Measurements from ENCODE around the gene TBC1D17.

DNA sequence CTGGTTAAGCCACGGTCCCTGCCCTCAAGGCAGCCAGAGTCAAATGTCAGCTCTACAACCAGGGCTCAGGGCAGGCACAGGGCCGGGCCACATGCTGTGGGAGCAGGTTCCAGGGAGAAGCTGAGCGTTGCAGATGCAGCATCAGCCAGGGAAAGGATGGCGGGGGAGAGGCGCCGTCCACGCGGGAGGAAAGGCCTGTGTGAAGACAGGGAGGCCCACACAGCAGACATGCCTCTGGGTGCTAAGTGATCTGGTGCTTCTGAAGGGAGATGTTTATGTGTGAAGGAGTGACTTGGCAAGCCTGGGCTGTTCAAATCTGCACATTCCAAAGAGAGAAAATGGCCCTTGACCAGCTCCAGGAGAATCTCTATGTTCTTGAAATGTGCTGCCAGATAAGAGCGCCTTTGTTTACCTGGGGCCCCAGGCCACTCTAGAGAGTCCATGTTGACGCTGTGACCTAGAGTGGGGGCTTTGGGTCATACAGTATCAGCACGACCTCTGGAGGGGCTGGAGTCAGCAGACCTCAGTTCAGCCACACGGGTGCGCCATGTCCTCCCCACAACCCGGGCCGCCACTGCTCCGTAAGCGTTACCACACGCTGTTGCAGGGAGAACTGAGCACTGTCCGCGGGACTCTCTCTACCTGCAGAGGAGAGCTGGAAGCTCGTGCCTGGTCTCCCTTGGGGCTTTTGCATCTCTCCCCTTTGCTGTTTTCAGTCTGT is 35.6 kb downstream of the TBC1D17 start:
- TF ChIP-seq POLR2A (IDR thresholded peaks at IDR 0.05; ENCODE audit: low read length) (no peak), GATA1 (IDR thresholded peaks at IDR 0.05; ENCODE audit: low read depth, low read length) (no peak)

Data from erythroblast (primary cell).